Glutamatergic neuron (in vitro differentiated cells): Measurements from ENCODE around the gene ABCA13. TPM values are rescaled to one million over a fixed set of nuclear protein-coding genes. Genes with fewer than 3 reads are reported as not detected.

ENCODE experiments used
- DNase-seq: peaks from one replicate; pipeline ENCODE4 v3.0.0; 2022
- H3K27ac Mint-ChIP-seq: one replicate; pipeline ENCODE4 v1.8.0; 2020; ENCODE audit warnings: mild to moderate bottlenecking, mixed read lengths, inconsistent platforms; ENCODE audit not compliant: unreplicated experiment
- H3K27me3 Mint-ChIP-seq: one replicate; pipeline ENCODE4 v1.8.0; 2020; ENCODE audit warnings: mild to moderate bottlenecking, moderate library complexity, mixed read lengths, inconsistent platforms; ENCODE audit not compliant: unreplicated experiment
- H3K36me3 Mint-ChIP-seq: one replicate; pipeline ENCODE4 v1.8.0; 2020; ENCODE audit warnings: mild to moderate bottlenecking, mixed read lengths, inconsistent platforms; ENCODE audit not compliant: unreplicated experiment
- H3K4me1 Mint-ChIP-seq: one replicate; pipeline ENCODE4 v1.8.0; 2020; ENCODE audit warnings: mild to moderate bottlenecking, low read depth, mixed read lengths, inconsistent platforms; ENCODE audit not compliant: unreplicated experiment
- H3K4me3 Mint-ChIP-seq: one replicate; pipeline ENCODE4 v1.8.0; 2020; ENCODE audit warnings: mild to moderate bottlenecking, mixed read lengths, inconsistent platforms; ENCODE audit not compliant: unreplicated experiment
- H3K9me3 Mint-ChIP-seq: one replicate; pipeline ENCODE4 v1.8.0; 2020; ENCODE audit warnings: mild to moderate bottlenecking, moderate library complexity, mixed read lengths, inconsistent platforms; ENCODE audit not compliant: unreplicated experiment
- total RNA-seq: library from RNA; stranded (reverse); fragmentation: NEBNext Ultra II Directional; extraction: Animal tissue kit (Norgen Biotek cat#: 25700); gene quantifications from one replicate; pipeline ENCODE4 v1.2.1, GENCODE V29; 2021; ENCODE audit not compliant: unreplicated experiment
- TF ChIP-seq, protein P1 (sequence below): fragments of 200-600 bp; sonication (generic); IDR thresholded peaks from one replicate; pipeline ENCODE4 v1.5.0; 2021; ENCODE audit not compliant: partially characterized antibody, unreplicated experiment

Gene ABCA13
- total RNA-seq, 1 donor from 2014 or later: 0.61 TPM

DNA sequence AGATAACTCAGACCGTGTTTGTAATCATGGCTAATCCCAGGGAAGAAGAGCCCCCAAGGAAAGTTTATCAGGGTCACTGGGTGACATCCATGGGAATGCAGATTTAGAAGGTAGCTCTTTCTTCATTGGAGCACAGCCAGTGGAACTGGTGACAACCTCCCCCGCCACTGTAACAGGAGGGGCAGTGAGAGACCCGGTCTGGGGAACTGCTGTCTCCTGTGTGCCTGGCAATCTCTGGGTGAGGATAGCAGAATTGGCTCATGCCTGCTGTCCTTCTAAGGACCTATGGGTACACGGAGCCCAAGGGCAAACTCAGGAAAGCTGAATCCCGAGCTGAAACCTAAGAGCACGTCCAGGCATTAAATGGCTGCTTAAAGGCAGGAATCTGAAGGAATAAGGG is 341.6 kb downstream of the ABCA13 start:
- Mint-ChIP-seq H3K27ac (no peak overlapping the region), H3K27me3 (no peaks in the 10 kb centered on the region), H3K4me3 (no peak overlapping the region), H3K36me3 (no peaks in the 10 kb centered on the region), H3K4me1 (peaks cover 4% of the 10 kb centered on the region), H3K9me3 (no peaks in the 10 kb centered on the region)
- DNase-seq: no peak
- TF ChIP-seq, protein P1, sequence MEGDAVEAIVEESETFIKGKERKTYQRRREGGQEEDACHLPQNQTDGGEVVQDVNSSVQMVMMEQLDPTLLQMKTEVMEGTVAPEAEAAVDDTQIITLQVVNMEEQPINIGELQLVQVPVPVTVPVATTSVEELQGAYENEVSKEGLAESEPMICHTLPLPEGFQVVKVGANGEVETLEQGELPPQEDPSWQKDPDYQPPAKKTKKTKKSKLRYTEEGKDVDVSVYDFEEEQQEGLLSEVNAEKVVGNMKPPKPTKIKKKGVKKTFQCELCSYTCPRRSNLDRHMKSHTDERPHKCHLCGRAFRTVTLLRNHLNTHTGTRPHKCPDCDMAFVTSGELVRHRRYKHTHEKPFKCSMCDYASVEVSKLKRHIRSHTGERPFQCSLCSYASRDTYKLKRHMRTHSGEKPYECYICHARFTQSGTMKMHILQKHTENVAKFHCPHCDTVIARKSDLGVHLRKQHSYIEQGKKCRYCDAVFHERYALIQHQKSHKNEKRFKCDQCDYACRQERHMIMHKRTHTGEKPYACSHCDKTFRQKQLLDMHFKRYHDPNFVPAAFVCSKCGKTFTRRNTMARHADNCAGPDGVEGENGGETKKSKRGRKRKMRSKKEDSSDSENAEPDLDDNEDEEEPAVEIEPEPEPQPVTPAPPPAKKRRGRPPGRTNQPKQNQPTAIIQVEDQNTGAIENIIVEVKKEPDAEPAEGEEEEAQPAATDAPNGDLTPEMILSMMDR: no peak

DNA sequence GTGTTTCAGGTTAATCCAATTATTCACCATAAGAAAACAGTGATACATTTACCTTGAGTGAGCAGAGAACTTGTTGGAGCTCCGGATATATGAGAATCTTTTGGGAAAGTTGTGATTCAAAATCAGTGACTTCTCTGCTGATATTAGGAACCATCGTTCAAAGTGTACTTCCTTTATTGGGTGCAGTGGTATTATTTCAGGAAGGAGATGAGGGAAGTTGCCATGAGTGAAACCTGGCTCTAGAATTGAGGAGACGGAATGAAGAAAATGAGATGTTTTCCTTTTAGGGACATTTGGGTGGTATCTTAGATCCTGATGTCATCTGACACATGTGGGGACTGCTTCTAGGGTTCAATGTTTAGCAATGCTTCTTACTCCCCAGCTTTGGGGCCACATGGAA is 343.9 kb downstream of the ABCA13 start:
- peaks cover 2% of the 10 kb centered on the region for H3K4me1 Mint-ChIP-seq
- TF ChIP-seq, protein P1: no peak
- H3K27ac Mint-ChIP-seq: no peak overlapping the region
- H3K9me3 Mint-ChIP-seq: no peaks in the 10 kb centered on the region
- no peak overlapping the region for H3K4me3 Mint-ChIP-seq
- H3K27me3 Mint-ChIP-seq: no peaks in the 10 kb centered on the region
- DNase-seq: no peak
- no peaks in the 10 kb centered on the region for H3K36me3 Mint-ChIP-seq

GRCh38 chr7:48518092-48518491 is 346.8 kb downstream of the ABCA13 start:
- H3K4me3 Mint-ChIP-seq: no peak overlapping the region
- no peak overlapping the region for H3K27ac Mint-ChIP-seq
- no peaks in the 10 kb centered on the region for H3K36me3 Mint-ChIP-seq
- DNase-seq: no peak
- H3K4me1 Mint-ChIP-seq: no peaks in the 10 kb centered on the region
- no peaks in the 10 kb centered on the region for H3K9me3 Mint-ChIP-seq
- TF ChIP-seq, protein P1: no peak
- H3K27me3 Mint-ChIP-seq: no peaks in the 10 kb centered on the region

DNA sequence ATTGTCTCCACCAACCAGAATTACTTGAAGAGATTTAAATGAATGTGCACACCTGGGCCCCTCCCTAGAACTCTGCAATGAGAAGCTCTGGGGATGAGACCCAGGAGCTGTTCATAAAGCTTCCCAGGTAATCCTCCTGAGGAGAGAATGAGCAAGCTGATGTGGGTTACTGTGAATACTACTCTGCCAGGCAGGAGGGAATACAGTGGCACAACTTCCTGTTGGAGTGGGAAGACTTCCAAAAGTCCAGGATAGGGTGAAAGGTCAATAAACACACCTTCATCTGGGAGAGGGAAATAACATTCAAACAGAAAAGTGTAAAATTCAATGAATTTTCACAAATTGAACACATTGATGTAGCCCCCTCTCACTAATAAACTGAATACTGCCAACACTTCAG is 351.4 kb downstream of the ABCA13 start:
- Mint-ChIP-seq H3K27ac (no peak overlapping the region), H3K27me3 (peaks cover 3% of the 10 kb centered on the region), H3K4me3 (no peak overlapping the region), H3K36me3 (no peaks in the 10 kb centered on the region), H3K9me3 (no peaks in the 10 kb centered on the region), H3K4me1 (peaks cover 10% of the 10 kb centered on the region)
- TF ChIP-seq, protein P1: no peak
- DNase-seq: no peak

DNA sequence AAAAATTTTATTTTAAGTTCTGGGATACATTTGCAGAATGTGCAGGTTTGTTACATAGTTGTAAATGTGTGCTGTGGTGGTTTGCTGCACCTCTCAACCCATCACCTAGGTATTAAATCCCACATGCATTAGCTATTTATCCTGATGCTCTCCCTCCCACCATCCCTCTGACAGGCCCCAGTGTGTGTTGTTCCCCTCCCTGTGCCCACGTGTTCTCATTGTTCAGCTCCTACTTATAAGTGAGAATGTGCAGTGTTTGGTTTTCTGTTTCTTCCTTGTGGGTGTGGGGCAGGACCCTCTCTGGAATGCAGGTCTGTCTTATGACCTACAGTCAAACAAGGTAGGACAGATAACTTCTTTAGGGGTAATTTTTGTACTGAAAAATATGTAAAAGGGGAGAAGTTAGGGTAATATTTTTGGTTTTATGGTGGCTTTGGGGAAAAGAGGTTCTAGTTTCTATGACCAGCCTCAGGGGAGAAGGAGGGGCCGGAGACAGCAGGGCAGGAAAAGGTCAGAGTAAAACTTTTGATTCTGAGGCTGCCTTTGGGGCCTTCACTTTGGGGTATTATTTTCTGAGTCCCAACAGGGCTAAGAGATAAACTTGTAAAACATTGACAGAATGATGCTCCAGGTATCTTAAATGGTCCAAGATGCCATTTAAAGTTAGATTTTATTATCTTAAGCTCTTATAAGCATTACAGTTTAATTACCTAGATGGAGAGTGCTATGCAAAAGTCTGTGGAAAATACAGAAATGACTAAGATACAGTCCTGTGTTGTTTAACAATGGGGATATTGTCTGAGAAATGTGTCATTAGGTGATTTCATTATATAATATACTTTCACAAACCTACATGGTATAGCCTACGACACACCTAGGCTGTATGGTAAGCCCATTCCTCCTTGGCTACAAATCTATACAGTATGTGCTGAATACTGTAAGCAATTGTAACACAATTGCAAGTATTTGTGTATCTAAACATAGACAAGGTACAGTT is 354.8 kb downstream of the ABCA13 start:
- Mint-ChIP-seq H3K27ac (no peak overlapping the region), H3K27me3 (peaks cover 3% of the 10 kb centered on the region)
- TF ChIP-seq, protein P1: no peak

More for the DNA sequence above, 354.8 kb downstream of the ABCA13 start:
- Mint-ChIP-seq H3K4me1 (peaks cover 24% of the 10 kb centered on the region), H3K9me3 (no peaks in the 10 kb centered on the region), H3K36me3 (no peaks in the 10 kb centered on the region), H3K4me3 (no peak overlapping the region)
- DNase-seq: no peak
